ENCODE data around the gene BATF2. TPM values are rescaled to one million over a fixed set of nuclear protein-coding genes. Genes with fewer than 3 reads are reported as not detected.

BATF2 gene
- total RNA-seq, 4 donors from 2014 or later = 0.15 to 0.62 TPM; not detected in 2

- WGBS, 2 donors = 1% methylated on average over 29 to 57 of the region's 91 CpGs
- TF ChIP-seq POLR2A (IDR thresholded peaks at IDR 0.05) (no peak), CTCF (IDR thresholded peaks at IDR 0.05) (no peak)
- peak within 1 kb of the TSS; percentile 64 for H3K4me3 ChIP-seq (ENCODE audit: low read depth, poor library complexity, severe bottlenecking)
- peak; percentile 79 to 97 for DNase-seq (ENCODE audit: low spot score in 2 of 2)
- intact Hi-C loops (cut with DNase I; ENCODE audit: low total_unique reads) = no loop called here
These were observed 44.3 kb upstream of the BATF2 start, which contains the start of gene SAC3D1 for GRCh38 chr11:65040847-65041622. Gene SAC3D1, plus strand, starts transcription at chr11:65041210. Its CDS starts 83 bp downstream, at chr11:65041293.

GRCh38 chr11:65040520-65040846, 43.7 kb upstream of the BATF2 start:
- no peak for DNase-seq (ENCODE audit: low spot score in 2 of 2)
- peak overlapping the region; percentile 64 for H3K4me3 ChIP-seq (ENCODE audit: low read depth, poor library complexity, severe bottlenecking)
- WGBS, 2 donors = 9 to 17% methylated on average over 7 of the region's 7 CpGs
- intact Hi-C loops (cut with DNase I; ENCODE audit: low total_unique reads) = no loop called here
- TF ChIP-seq POLR2A (IDR thresholded peaks at IDR 0.05) = no peak
- no peak for TF ChIP-seq CTCF (IDR thresholded peaks at IDR 0.05)

GRCh38 chr11:65036931-65037330, 40.2 kb upstream of the BATF2 start:
- WGBS, 2 donors = 81 to 84% methylated on average over 6 of the region's 6 CpGs
- intact Hi-C loops (cut with DNase I; ENCODE audit: low total_unique reads) = no loop called here
- no peak for DNase-seq (ENCODE audit: low spot score in 2 of 2)
- TF ChIP-seq POLR2A (IDR thresholded peaks at IDR 0.05) (no peak), CTCF (IDR thresholded peaks at IDR 0.05) (no peak)
- H3K4me3 ChIP-seq (ENCODE audit: low read depth, poor library complexity, severe bottlenecking) = no peak overlapping the region

GRCh38 chr11:65035579-65035978, 38.8 kb upstream of the BATF2 start:
- DNase-seq (ENCODE audit: low spot score in 2 of 2) = no peak
- no peak overlapping the region for H3K4me3 ChIP-seq (ENCODE audit: low read depth, poor library complexity, severe bottlenecking)
- intact Hi-C loops (cut with DNase I; ENCODE audit: low total_unique reads) = no loop called here
- TF ChIP-seq POLR2A (IDR thresholded peaks at IDR 0.05) = no peak
- TF ChIP-seq CTCF (IDR thresholded peaks at IDR 0.05) = no peak
- WGBS, 2 donors = 74 to 88% methylated on average over 11 of the region's 11 CpGs

GRCh38 chr11:65034423-65034822, 37.7 kb upstream of the BATF2 start:
- DNase-seq (ENCODE audit: low spot score in 2 of 2) = no peak
- intact Hi-C loops (cut with DNase I; ENCODE audit: low total_unique reads) = no loop called here
- TF ChIP-seq CTCF (IDR thresholded peaks at IDR 0.05) (no peak), POLR2A (IDR thresholded peaks at IDR 0.05) (no peak)

GRCh38 chr11:65032216-65032615, 35.4 kb upstream of the BATF2 start:
- TF ChIP-seq CTCF (IDR thresholded peaks at IDR 0.05) (no peak), POLR2A (IDR thresholded peaks at IDR 0.05) (no peak)
- 90 to 94% methylated on average over 13 of the region's 13 CpGs for WGBS, 2 donors
- intact Hi-C loops (cut with DNase I; ENCODE audit: low total_unique reads) = no loop called here
- no peak overlapping the region for H3K4me3 ChIP-seq (ENCODE audit: low read depth, poor library complexity, severe bottlenecking)
- DNase-seq (ENCODE audit: low spot score in 2 of 2) = no peak

More at GRCh38 chr11:65034423-65034822, 37.7 kb upstream of the BATF2 start:
- no peak overlapping the region for H3K4me3 ChIP-seq (ENCODE audit: low read depth, poor library complexity, severe bottlenecking)
- 95% methylated on average over 2 of the region's 2 CpGs for WGBS, 2 donors

Data from lower leg skin (tissue), 4 donors.